ENCODE results near the gene TLCD2.

TLCD2 gene

GRCh38 chr17:1709971-1710806, at the start of gene TLCD2:
TSS of gene TLCD2 (minus strand) at chr17:1710377. CDS start at chr17:1710242, 135 bp downstream.
- TF ChIP-seq CTCF (IDR thresholded peaks at IDR 0.05) = no peak
- H3K4me3 ChIP-seq = peak within 1 kb of the TSS; percentile 84
- H3K27ac ChIP-seq = peak within 1 kb of the TSS; percentile 61 to 86
- DNase-seq (ENCODE audit: low spot score) = peak; percentile 89

- no peak overlapping the region for H3K27ac ChIP-seq
- no peak for TF ChIP-seq CTCF (IDR thresholded peaks at IDR 0.05)
- DNase-seq (ENCODE audit: low spot score) = no peak
These were observed 49.4 kb upstream of the TLCD2 start for GRCh38 chr17:1759529-1759928.

GRCh38 chr17:1758807-1759206, 48.6 kb upstream of the TLCD2 start:
- DNase-seq (ENCODE audit: low spot score) = no peak
- peak overlapping the region in 1 of 2 donors; percentile 37 for H3K27ac ChIP-seq
- H3K4me3 ChIP-seq = no peak overlapping the region
- no peak for TF ChIP-seq CTCF (IDR thresholded peaks at IDR 0.05)

More at GRCh38 chr17:1759529-1759928, 49.4 kb upstream of the TLCD2 start:
- H3K4me3 ChIP-seq = no peak overlapping the region

GRCh38 chr17:1755827-1756262, 45.7 kb upstream of the TLCD2 start:
- no peak for DNase-seq (ENCODE audit: low spot score)
- no peak overlapping the region for H3K27ac ChIP-seq
- no peak for TF ChIP-seq CTCF (IDR thresholded peaks at IDR 0.05)
- no peak overlapping the region for H3K4me3 ChIP-seq

GRCh38 chr17:1755252-1755826, 45.2 kb upstream of the TLCD2 start:
- Histone ChIP-seq H3K27ac (no peak overlapping the region), H3K4me3 (no peak overlapping the region)
- no peak for TF ChIP-seq CTCF (IDR thresholded peaks at IDR 0.05)
- DNase-seq (ENCODE audit: low spot score) = no peak

- Histone ChIP-seq H3K27ac (peak overlapping the region in 1 of 2 donors; percentile 37), H3K4me3 (no peak overlapping the region)
- DNase-seq (ENCODE audit: low spot score) = no peak
- no peak for TF ChIP-seq CTCF (IDR thresholded peaks at IDR 0.05)
These were observed 44.4 kb upstream of the TLCD2 start for GRCh38 chr17:1754430-1755112.

Measured in coronary artery (tissue), 2 donors.